ENCODE results near the gene SLC47A2. TPM values are rescaled to one million over a fixed set of nuclear protein-coding genes. Genes with fewer than 3 reads are reported as not detected.

Gene SLC47A2
- total and polyA plus RNA-seq, 2 of the 13 experiments (the other 11 are each of a cell fraction or from before 2014, with no cell fraction given): 0.04 TPM; not detected in 1

DNA sequence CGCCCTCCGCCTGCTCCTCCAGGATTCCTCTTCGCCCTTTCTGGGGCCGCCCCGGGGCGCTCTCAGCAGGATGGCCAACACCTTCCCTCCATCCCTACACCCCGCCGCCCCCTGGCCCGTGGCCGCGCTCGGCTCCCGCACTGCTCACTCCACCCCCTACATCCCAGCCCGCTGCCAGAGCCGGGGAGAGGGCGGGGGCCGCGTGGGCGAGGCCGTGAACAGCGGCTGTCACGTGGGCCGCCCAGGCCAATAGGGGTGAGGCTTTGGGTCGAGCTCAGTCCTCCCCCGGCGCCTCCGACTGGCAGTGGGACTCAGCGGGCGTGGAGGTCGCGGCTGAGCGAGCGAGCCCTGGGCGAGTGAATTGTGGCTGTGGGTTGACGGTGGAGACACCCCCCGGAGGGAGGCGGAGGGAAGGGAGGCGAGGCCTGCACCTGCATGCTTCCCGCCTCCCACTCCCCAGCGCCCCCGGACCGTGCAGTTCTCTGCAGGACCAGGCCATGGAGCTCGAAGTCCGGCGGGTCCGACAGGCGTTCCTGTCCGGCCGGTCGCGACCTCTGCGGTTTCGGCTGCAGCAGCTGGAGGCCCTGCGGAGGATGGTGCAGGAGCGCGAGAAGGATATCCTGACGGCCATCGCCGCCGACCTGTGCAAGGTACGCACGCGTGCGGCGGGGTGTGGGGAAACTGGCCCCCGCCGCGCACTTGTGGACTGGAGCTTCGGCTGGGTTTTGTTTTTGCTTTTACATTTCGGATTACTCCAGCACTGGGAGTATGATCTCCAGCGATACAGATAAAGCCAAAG is 67.7 kb downstream of the SLC47A2 start, which contains the start of gene ALDH3A2:
Gene ALDH3A2, plus strand, starts transcription at position 277 of the 799 bp plus-strand sequence. Its CDS starts 221 bp downstream, at position 498.
- in situ Hi-C loops (cut with HindIII; ENCODE audit: extremely low pct_ligation_motif_present, low pct_unique_long_range_greater_than_20kb) (no loop called here), intact Hi-C loops (cut with micrococcal nuclease; ENCODE audit: unreplicated experiment) (loop anchor here (1.0 to 10.0 kb wide), 8 partner anchors 12 to 134 kb away; no protein-coding TSS in a partner anchor)
- Histone ChIP-seq H2AFZ (ENCODE audit: low read length) (no peak within 1 kb of the TSS), H3K4me1 (ENCODE audit: insufficient read depth, low read length) (peaks cover 72% of the 10 kb centered on the region), H3K79me2 (ENCODE audit: insufficient read depth, low read length) (peaks cover 47% of the 10 kb centered on the region), H3K9ac (ENCODE audit: insufficient read depth, low read depth, low read length) (peak within 1 kb of the TSS; percentile 85), H3K4me2 (ENCODE audit: low read depth, low read length) (peak within 1 kb of the TSS; percentile 85), H3K36me3 (replicated peaks in 1 of 2; ENCODE audit: control insufficient read depth in 1 of 2, insufficient read depth in 2 of 2, low read length in 2 of 2) (peaks cover 5 to 16% of the 10 kb centered on the region in 2 experiments; a peak in 4 of 5 replicates), H3K27me3 (ENCODE audit: control insufficient read depth in 1 of 2, insufficient read depth in 2 of 2, low read length in 2 of 2) (no peaks in the 10 kb centered on the region; a peak in 1 of 5 replicates), H3K4me3 (replicated peaks in 1 of 3; ENCODE audit: insufficient read depth in 1 of 3, low read depth in 2 of 3, low read length in 3 of 3) (peak within 1 kb of the TSS; percentile 86 to 89 (median 86)), H3K27ac (ENCODE audit: extremely low read length, insufficient read depth, low read length) (peak within 1 kb of the TSS; percentile 88), H4K20me1 (ENCODE audit: insufficient read depth, low read length) (no peaks in the 10 kb centered on the region), H3K9me3 (ENCODE audit: low read length) (no peaks in the 10 kb centered on the region)
- POLR2A ChIA-PET: interaction anchor here (0.7 to 5.3 kb wide), 35 partner anchors 11 to 310 kb away, joined by 3 to 194 read pairs (median 7); partner anchors contain the start of genes ALDH3A1, B9D1, MAPK7 and SLC47A1
- CTCF ChIA-PET (ENCODE audit: low intra/inter-chr PET ratio, low total read pairs): interaction anchor here (1.9 kb wide), 1 partner anchor 24 kb away, joined by 7 read pairs; no protein-coding TSS in a partner anchor
- WGBS (ENCODE audit: low lambda C conversion rate): 0% methylated on average over 3 of the region's 71 CpGs
- DNase-seq (ENCODE audit: low spot score) (peak; percentile 95), ATAC-seq (peak; percentile 94), FAIRE-seq (peak; percentile 71)
- TSS peak; percentile 48 for BruUV-seq (replicated peaks)
- TF ChIP-seq FIP1L1 (IDR thresholded peaks at IDR 0.05; ENCODE audit: borderline replicate concordance, insufficient read depth, low read depth, low read length): no peak
- no peak for TF ChIP-seq PRPF4 (IDR thresholded peaks at IDR 0.05; ENCODE audit: low read depth, low read length, poor library complexity, severe bottlenecking)
- TF ChIP-seq TCF12 (IDR thresholded peaks at IDR 0.05): no peak
- peak; percentile 93; the same call in 1 of the 2 replicates for TF ChIP-seq TCF12 (CRISPR knock-in tag; IDR thresholded peaks at IDR 0.05)
- peak; percentile 21; the same call in 1 of the 2 replicates for TF ChIP-seq SNAPC2 (CRISPR knock-in tag; IDR thresholded peaks at IDR 0.05)
- peak in 1 of 2 experiments; percentile 26; a peak in 1 of 4 replicates for TF ChIP-seq REST (IDR thresholded peaks at IDR 0.05; ENCODE audit: borderline replicate concordance in 1 of 2, low read depth in 1 of 2, low read length in 2 of 2)
- TF ChIP-seq KDM5B (CRISPR knock-in tag; IDR thresholded peaks at IDR 0.05; ENCODE audit: borderline replicate concordance): peak; percentile 93
- peak; percentile 68; the same call in 1 of the 2 replicates for TF ChIP-seq SOX5 (CRISPR knock-in tag; IDR thresholded peaks at IDR 0.05; ENCODE audit: borderline replicate concordance)
- TF ChIP-seq, protein P1, sequence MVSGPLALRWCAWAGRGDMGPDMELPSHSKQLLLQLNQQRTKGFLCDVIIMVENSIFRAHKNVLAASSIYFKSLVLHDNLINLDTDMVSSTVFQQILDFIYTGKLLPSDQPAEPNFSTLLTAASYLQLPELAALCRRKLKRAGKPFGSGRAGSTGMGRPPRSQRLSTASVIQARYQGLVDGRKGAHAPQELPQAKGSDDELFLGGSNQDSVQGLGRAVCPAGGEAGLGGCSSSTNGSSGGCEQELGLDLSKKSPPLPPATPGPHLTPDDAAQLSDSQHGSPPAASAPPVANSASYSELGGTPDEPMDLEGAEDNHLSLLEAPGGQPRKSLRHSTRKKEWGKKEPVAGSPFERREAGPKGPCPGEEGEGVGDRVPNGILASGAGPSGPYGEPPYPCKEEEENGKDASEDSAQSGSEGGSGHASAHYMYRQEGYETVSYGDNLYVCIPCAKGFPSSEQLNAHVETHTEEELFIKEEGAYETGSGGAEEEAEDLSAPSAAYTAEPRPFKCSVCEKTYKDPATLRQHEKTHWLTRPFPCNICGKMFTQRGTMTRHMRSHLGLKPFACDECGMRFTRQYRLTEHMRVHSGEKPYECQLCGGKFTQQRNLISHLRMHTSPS (CRISPR knock-in tag; IDR thresholded peaks at IDR 0.05; ENCODE audit: low read depth): peak; percentile 84
- TF ChIP-seq NR2F1 (CRISPR knock-in tag; IDR thresholded peaks at IDR 0.05): peak; percentile 86 to 93
- TF ChIP-seq SMAD3 (CRISPR knock-in tag; IDR thresholded peaks at IDR 0.05): peak; percentile 97
- TF ChIP-seq, protein P2, sequence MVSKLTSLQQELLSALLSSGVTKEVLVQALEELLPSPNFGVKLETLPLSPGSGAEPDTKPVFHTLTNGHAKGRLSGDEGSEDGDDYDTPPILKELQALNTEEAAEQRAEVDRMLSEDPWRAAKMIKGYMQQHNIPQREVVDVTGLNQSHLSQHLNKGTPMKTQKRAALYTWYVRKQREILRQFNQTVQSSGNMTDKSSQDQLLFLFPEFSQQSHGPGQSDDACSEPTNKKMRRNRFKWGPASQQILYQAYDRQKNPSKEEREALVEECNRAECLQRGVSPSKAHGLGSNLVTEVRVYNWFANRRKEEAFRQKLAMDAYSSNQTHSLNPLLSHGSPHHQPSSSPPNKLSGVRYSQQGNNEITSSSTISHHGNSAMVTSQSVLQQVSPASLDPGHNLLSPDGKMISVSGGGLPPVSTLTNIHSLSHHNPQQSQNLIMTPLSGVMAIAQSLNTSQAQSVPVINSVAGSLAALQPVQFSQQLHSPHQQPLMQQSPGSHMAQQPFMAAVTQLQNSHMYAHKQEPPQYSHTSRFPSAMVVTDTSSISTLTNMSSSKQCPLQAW (CRISPR knock-in tag; IDR thresholded peaks at IDR 0.05): peak; percentile 97
- TF ChIP-seq ZNF354B (CRISPR knock-in tag; IDR thresholded peaks at IDR 0.05): no peak
- TF ChIP-seq ZNF274 (CRISPR knock-in tag; IDR thresholded peaks at IDR 0.05): peak; percentile 52; the same call in 1 of the 2 replicates
- peak; percentile 82; the same call in 1 of the 2 replicates for TF ChIP-seq ZFP36L1 (CRISPR knock-in tag; IDR thresholded peaks at IDR 0.05)
